HL-60/S4 treated with phorbol 12-myristate 13-acetate at 8.2 ng/mL for 4 days and 3 days (cell line): Measurements from ENCODE around the gene B4GALT3.

Experiments used
- in situ Hi-C: fragments of 300-500 bp; cut with MboI; formaldehyde crosslinking; loops from 2 replicates; pipeline ENCODE4 v1.15.0; 2022; ENCODE audit warnings: low sequenced_read_pairs

B4GALT3 gene

DNA sequence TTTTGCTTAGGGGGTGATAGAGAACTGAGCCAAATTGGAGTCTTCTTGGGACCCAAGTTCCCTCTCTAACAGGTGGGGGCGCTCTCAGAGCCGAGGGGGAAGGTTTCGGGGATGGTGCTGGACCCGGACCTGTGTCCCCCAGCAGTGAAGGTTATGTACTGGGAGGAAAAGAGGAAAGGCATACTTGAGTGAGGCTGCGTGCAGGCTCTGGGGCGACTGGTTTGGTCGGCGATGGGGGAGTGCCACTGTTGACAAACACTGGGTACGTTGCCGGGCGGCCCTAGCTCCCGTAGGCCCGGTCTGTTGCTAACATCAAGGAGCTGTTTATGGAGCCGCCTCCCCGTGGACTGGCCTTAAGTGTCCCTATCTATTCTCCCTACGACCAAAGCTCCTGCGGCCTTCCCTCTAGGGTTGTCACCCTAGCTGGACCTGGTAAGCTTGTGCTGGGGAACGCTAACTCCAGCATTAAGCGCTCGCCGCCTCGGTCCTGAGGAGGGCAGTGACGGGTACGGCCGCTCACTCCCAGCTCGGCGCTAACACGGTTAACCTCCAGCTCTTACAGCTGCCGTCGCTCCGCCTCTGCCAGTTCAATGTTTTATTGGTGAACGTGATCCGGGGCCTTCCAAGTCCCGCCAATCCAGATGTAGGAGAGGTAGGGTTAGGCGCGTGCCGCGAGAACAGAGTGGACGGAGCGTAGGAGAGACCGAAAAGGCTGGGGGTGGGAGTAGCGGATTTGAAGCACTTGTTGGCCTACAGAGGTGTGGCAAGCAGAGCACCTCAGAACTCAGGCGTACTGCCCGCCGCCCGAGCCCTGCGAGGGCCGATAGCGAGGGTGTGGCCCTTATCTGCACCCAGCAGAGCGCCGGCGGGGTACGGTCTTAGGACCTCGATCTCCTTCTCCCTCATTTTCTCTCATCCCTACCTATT, 11.3 kb downstream of the B4GALT3 start, which contains the start of gene PPOX:
Gene PPOX, plus strand, starts transcription at position 685 of the 927 bp plus-strand sequence. CDS start 422 bp downstream, outside the sequence.
- in situ Hi-C loops: no loop called here

GRCh38 chr1:161164901-161165610, 12.3 kb downstream of the B4GALT3 start:
- in situ Hi-C loops: no loop called here

- in situ Hi-C loops: no loop called here
Observed at GRCh38 chr1:161163793-161164192, 13.5 kb downstream of the B4GALT3 start.

DNA sequence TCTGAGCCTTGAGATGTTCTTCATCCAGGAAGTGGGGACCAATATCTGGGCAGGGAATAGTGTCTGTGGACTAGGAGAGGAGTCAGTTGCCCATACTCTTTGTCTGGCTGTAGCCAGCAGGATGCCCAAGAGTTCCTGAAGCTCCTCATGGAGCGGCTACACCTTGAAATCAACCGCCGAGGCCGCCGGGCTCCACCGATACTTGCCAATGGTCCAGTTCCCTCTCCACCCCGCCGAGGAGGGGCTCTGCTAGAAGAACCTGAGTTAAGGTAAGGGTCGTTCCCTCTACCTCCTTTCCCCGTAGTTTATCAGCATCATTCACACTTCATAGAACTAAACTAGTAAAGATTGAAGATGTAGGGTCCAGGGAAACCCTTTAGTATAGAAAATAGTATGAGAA, 14.5 kb downstream of the B4GALT3 start:
- in situ Hi-C loops: no loop called here

DNA sequence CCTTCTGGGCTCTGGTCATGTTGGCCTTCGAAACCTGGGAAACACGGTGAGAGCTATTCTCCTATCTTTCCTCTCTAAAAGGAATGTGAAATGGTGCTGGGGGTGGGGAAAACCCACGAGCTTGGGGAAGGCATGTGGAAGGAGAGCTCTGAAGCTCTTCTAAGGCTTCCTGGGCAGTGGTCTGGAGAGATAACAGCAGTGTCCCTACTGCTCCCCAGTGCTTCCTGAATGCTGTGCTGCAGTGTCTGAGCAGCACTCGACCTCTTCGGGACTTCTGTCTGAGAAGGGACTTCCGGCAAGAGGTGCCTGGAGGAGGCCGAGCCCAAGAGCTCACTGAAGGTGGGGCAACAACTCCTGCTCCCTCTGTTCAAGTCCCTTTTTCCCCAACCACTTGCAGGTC, 15.3 kb downstream of the B4GALT3 start:
- in situ Hi-C loops: no loop called here

GRCh38 chr1:161161652-161162051, 15.7 kb downstream of the B4GALT3 start:
- in situ Hi-C loops: no loop called here

DNA sequence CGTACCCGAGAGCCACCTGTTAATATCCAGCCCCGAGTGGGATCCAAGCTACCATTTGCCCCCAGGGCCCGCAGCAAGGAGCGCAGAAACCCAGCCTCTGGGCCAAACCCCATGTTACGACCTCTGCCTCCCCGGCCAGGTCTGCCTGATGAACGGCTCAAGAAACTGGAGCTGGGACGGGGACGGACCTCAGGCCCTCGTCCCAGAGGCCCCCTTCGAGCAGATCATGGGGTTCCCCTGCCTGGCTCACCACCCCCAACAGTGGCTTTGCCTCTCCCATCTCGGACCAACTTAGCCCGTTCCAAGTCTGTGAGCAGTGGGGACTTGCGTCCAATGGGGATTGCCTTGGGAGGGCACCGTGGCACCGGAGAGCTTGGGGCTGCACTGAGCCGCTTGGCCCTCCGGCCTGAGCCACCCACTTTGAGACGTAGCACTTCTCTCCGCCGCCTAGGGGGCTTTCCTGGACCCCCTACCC, 16.6 kb downstream of the B4GALT3 start:
- in situ Hi-C loops: no loop called here

DNA sequence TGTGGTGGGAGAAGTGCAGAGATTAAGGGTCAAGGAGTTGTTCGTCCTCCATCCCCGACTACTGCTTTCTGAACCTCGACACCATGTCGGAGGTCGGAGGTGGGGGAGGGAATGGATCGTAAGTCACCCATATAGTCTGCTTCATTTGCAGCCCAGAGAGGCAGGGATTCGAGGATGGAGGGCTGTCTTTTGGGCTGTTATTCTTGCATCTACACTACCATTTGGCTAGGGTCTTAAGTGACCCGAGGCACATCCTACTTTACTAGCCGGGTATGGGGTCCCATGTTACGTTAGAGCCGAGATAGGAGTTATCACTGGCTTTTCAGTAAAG, 17.4 kb downstream of the B4GALT3 start:
- in situ Hi-C loops: no loop called here

- in situ Hi-C loops: no loop called here
Observed at GRCh38 chr1:161159087-161159912, 18.0 kb downstream of the B4GALT3 start, which contains the start of gene USP21. Gene USP21 (plus strand): TSS chr1:161159500. CDS start chr1:161160641, 1,141 bp downstream.

GRCh38 chr1:161158316-161159010, 18.8 kb downstream of the B4GALT3 start:
- in situ Hi-C loops: no loop called here

DNA sequence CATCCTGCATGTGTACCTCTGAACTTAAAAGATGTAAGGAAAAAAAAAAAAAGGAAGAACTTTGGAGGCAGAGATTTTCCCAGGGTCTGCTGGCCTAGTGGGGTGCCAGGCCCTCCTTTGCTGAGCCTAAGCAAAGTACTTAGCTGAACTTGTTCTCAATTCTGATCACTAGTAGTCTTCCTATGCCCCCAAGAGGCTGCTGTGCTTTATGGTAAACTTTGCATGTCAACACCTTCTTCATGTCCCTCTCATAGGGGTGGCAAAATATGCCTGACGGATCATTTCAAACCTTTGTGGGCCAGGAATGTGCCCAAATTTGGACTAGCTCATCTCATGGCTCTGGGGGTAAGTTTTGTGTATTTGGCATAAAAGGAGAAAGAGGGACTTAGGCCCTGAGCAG, 19.4 kb downstream of the B4GALT3 start:
- in situ Hi-C loops: no loop called here

- in situ Hi-C loops: no loop called here
Observed at GRCh38 chr1:161153682-161154337, 23.5 kb downstream of the B4GALT3 start, which contains the start of gene UFC1. Gene UFC1 (plus strand): TSS chr1:161153978. CDS start chr1:161153998, 20 bp downstream.

GRCh38 chr1:161153176-161153575, 24.1 kb downstream of the B4GALT3 start:
- in situ Hi-C loops: no loop called here

DNA sequence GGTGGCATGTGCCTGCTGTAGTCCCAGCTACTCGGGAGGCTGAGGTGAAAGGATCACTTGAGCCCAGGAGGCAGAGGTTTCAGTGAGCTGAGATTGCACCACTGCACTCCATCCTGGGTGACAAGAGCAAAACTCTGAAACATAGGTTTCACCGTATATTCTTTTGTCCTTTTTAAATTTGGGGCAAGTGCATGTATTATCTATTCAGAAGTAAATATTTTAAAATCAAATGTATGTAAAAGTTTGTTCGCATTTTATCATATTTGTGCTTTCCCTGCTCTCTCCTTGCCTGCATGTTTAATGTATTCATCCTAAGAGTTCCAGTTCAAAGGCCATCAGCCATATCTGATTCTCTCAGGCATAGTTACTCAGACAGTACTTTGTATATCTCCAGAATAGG, 31.5 kb downstream of the B4GALT3 start:
- in situ Hi-C loops: no loop called here

GRCh38 chr1:161140755-161141400, 36.4 kb downstream of the B4GALT3 start:
- in situ Hi-C loops: no loop called here

DNA sequence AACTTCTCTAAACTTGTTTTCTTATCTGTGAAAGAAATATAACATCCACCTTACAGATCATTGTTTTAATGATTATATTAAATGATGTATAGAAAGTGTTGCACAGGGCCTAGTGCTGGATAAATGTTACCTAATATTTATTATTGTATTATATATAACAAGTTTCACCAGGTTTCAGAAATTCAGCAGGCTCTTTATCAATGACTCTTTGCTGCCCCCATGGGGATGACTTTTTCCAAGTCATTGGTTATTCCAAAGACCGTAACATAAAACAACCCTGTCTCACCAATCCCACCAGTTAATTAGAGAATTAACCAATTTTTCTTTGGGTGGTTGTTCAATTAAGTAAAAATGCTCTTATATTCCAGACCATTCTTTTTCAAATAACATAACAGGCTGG, 37.5 kb downstream of the B4GALT3 start:
- in situ Hi-C loops: no loop called here

DNA sequence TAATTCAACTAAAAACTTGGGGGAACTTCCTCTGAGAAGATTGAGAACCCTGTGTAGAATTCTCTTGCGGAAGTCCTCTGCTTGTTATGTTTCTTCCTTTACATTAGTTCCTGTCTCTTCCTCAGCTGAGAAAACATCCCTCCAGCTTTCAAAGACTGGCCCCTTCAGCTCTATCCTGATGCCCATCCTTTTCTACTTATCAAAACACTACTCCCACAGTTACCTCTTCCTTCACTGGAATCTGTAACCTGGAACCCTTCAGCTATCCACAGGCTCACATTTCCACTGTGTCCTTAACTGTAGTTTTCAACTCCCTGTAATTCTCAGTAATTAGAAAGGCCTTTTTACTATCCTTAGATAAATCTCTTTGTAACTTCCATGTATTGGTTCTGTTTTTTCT, 38.9 kb downstream of the B4GALT3 start:
- in situ Hi-C loops: no loop called here

- in situ Hi-C loops: no loop called here
Observed at GRCh38 chr1:161137881-161138280, 39.4 kb downstream of the B4GALT3 start.

GRCh38 chr1:161133220-161133740, 44.0 kb downstream of the B4GALT3 start:
- in situ Hi-C loops: no loop called here
